PFSK-1 (cell line): ENCODE data around the gene CACNA1S.

Experiments used
- FOXP2 ChIP-seq: optimal IDR thresholded peaks from 2 replicates; pipeline ENCODE3; 2011; ENCODE audit warnings: borderline replicate concordance, control low read depth, inconsistent platforms; ENCODE audit not compliant: insufficient read depth; ENCODE audit errors: extremely low read length, extremely low read depth
- POLR2AphosphoS5 ChIP-seq: IDR thresholded peaks from 2 replicates; pipeline ENCODE4 v1.6.1; 2012; ENCODE audit warnings: low read depth, mild to moderate bottlenecking, control low read depth, low read length, moderate library complexity
- REST ChIP-seq, 2 experiments: IDR thresholded peaks; 2 replicates each; pipeline versions ENCODE4 v1.6.1 to v1.8.0; 2011 to 2012; ENCODE audit warnings: low read depth in 2 of 2, low read length in 2 of 2, control low read depth in 1 of 2, inconsistent platforms in 1 of 2, mild to moderate bottlenecking in 1 of 2, moderate library complexity in 1 of 2; ENCODE audit not compliant: insufficient read depth in 1 of 2
- SIN3A ChIP-seq: IDR thresholded peaks from 2 replicates; pipeline ENCODE4 v1.6.1; 2012; ENCODE audit warnings: mild to moderate bottlenecking, low read length, moderate library complexity, borderline replicate concordance; ENCODE audit not compliant: insufficient read depth
- TAF1 ChIP-seq: IDR thresholded peaks from 2 replicates; pipeline ENCODE4 v1.6.1; 2012; ENCODE audit warnings: low read length, control low read depth, borderline replicate concordance; ENCODE audit not compliant: insufficient read depth

The CACNA1S gene

DNA sequence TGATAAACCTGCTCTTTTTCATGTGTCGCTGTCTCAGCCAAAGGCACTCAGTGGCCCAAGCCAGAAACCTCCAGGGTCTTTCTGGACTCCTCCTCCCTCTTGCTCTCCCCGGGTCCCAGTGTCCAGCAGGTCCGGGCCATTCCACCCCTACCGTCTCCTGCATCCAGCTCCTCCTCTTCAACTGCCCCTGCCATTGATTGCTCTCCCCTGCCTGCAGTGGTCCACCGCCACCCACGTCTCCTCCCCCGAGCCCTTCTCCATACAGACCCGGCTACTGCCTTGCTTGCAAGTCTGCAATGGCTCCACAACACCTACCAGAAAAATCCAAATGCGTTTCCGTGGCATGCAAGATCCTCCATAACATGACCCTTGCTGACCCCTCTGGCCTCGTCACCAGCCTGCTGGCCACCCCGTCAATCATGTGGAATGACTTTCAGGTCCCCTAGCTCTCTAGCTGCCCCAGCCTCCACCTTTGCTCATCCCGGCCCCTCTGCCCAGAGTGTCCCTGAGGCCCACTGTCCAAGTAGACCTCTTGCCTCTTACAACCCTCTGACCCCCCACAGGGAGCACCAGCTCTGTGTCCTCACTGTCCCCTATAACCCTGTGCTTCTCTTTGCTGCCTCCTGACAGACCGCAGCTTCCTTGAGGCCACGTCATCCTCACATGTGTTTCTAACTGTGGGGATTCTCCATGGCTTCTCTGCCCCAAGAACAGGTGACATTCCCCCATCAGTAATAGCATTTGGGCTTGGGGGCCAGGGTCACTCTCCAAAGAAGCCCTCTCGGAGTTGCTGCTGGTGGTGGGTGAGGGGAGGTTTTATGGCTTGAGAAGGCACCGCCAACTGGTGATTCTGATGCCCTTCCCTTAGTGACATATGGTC, 15.0 kb downstream of the CACNA1S start:
- TF ChIP-seq REST (IDR thresholded peaks at IDR 0.05; ENCODE audit: insufficient read depth in 1 of 2, low read depth in 2 of 2, low read length in 2 of 2) (no peak), FOXP2 (no peak), TAF1 (no peak)

DNA sequence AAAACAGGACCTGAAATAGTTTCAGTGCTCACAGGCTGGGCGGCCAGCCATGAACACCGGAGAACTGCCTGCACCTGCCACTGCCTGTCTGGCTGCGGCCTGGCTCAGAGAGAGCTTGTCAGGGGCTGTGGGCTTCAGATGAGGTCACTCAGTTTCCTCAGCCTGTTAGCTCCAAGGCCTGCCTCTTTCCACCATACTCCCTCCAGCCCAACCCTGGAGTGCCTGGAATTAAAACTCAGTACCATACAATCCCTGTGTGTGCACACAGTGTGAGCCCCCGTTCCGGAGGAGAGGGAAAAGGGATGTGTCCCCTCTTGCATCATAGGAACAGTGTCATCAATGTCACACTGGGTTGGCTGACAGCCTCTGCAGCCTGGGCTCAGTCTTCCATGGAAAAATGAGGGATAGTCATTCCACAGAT, 16.2 kb downstream of the CACNA1S start:
- TF ChIP-seq FOXP2, result no peak
- TF ChIP-seq SIN3A, result no peak
- no peak for TF ChIP-seq POLR2AphosphoS5
- TF ChIP-seq TAF1, result no peak
- TF ChIP-seq REST (IDR thresholded peaks at IDR 0.05; ENCODE audit: insufficient read depth in 1 of 2, low read depth in 2 of 2, low read length in 2 of 2), result no peak

DNA sequence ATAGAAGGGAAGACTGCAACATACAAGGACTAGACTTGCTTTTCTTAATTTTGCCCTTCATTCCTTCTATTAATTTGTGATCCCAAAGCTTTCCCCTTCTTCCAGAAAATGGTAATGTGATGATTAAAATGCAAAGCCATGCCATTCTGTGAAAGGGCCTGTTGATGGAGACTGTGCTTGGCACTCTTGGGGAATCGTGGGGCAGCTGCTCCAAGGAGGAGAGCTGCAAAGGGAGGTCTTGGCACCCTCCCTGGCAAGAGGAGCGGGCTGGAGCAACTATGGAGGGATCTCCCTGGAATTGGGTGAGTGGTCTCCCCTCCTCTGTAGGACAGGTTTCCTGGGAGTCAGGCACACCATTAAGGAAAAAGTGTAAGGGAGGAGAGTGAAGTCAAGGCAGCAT, 16.6 kb downstream of the CACNA1S start:
- TF ChIP-seq POLR2AphosphoS5, result no peak
- no peak for TF ChIP-seq SIN3A
- TF ChIP-seq FOXP2, result no peak
- TF ChIP-seq TAF1, result no peak
- no peak for TF ChIP-seq REST (IDR thresholded peaks at IDR 0.05; ENCODE audit: insufficient read depth in 1 of 2, low read depth in 2 of 2, low read length in 2 of 2)

DNA sequence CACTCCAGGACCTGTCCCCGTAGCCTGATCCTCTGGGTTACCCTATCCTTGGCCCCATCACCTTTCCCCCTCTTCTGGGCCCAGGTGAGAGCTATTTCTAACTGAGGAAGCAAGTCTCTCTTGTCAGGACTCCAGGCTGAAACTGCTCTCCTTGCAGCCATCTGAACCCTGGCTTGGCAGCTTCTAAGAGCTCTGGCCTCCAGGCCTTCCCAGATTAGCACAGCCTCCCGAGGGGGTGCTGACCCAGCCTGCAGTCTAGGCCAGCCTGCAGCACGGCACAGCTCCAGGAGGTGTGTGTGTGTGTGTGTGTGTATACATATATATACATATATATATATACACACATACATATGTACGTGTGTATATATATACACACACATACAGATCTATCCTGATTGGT, 17.4 kb downstream of the CACNA1S start:
- TF ChIP-seq POLR2AphosphoS5, result no peak
- TF ChIP-seq TAF1, result no peak
- no peak for TF ChIP-seq SIN3A
- no peak for TF ChIP-seq FOXP2
- no peak for TF ChIP-seq REST (IDR thresholded peaks at IDR 0.05; ENCODE audit: insufficient read depth in 1 of 2, low read depth in 2 of 2, low read length in 2 of 2)

GRCh38 chr1:201093962-201094361, 18.3 kb downstream of the CACNA1S start:
- TF ChIP-seq FOXP2, result no peak
- no peak for TF ChIP-seq SIN3A
